AG04449 (cell line): ENCODE data around the gene DNAJC25.

ENCODE experiments used
- CTCF ChIA-PET: fragments of 350-600 bp; formaldehyde crosslinking; extraction: SDS; loops from one replicate; lab custom pipeline; 2021; ENCODE audit warnings: antibody characterized with exemption; lab: Yijun Ruan, JAX
- POLR2A ChIA-PET: fragments of 400-600, 350-600 bp; formaldehyde crosslinking; extraction: SDS; loops from one replicate; lab custom pipeline; 2020; ENCODE audit warnings: antibody characterized with exemption, inconsistent platforms; lab: Yijun Ruan, JAX
- DNase-seq: peaks from one replicate; pipeline ENCODE4 v3.0.0-alpha.2; 2010; ENCODE audit warnings: low read depth, low spot score
- H3K4me3 ChIP-seq: 2 replicates; pipeline ENCODE4 v1.5.1; 2011; ENCODE audit warnings: low read depth, mild to moderate bottlenecking, control low read depth, low read length
- CTCF ChIP-seq: IDR thresholded peaks from one replicate; pipeline ENCODE4 v1.5.1; 2011; ENCODE audit warnings: mild to moderate bottlenecking, moderate library complexity, low read length, control low read depth, inconsistent platforms; ENCODE audit not compliant: insufficient read depth; ENCODE audit errors: missing control alignments

Gene DNAJC25

GRCh38 chr9:111644195-111644772 lies 13.2 kb downstream of the DNAJC25 start:
- H3K4me3 ChIP-seq: no peak overlapping the region
- ChIA-PET CTCF (interaction anchor here (0.6 to 0.7 kb wide), 2 partner anchors 8 to 15 kb away, joined by 3 read pairs; no protein-coding TSS in a partner anchor), POLR2A (no interaction called here)
- DNase-seq: no peak
- TF ChIP-seq CTCF: no peak

- CTCF ChIA-PET: interaction anchor here (0.6 kb wide), 2 partner anchors 14 to 20 kb away, joined by 3 to 4 read pairs; no protein-coding TSS in a partner anchor
These were observed 14.7 kb downstream of the DNAJC25 start for GRCh38 chr9:111645806-111646205.

DNA sequence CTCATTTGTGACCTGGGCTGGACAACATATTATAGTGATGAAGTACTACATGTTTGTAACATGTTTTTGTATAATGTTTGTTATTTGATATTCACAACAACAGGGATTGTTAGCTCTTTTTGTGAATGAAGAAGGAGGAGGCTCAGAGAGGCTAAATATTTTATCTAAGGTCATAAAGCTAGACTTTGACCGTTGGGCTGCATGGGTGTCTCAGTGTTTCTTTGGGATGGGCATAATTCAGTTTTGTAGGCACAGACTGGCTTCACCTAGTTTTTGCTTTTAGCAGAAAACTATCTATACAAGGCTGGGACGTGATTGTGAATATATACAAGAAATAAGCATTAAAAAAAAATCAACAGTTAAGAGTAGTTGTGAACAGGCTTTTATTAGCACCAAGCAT lies 15.3 kb downstream of the DNAJC25 start:
- no peak for TF ChIP-seq CTCF
- H3K4me3 ChIP-seq: no peak overlapping the region
- ChIA-PET POLR2A (no interaction called here), CTCF (interaction anchor here (0.6 kb wide), 1 partner anchor 20 kb away, joined by 4 read pairs; no protein-coding TSS in a partner anchor)
- no peak for DNase-seq

More at GRCh38 chr9:111645806-111646205, 14.7 kb downstream of the DNAJC25 start:
- DNase-seq: no peak
- TF ChIP-seq CTCF: no peak
- H3K4me3 ChIP-seq: no peak overlapping the region
- POLR2A ChIA-PET: interaction anchor here (0.7 kb wide), 1 partner anchor 202 kb away, joined by 3 read pairs; no protein-coding TSS in a partner anchor

GRCh38 chr9:111648066-111648465 lies 16.9 kb downstream of the DNAJC25 start:
- H3K4me3 ChIP-seq: no peak overlapping the region
- DNase-seq: no peak
- CTCF ChIA-PET: no interaction called here
- no peak for TF ChIP-seq CTCF
- POLR2A ChIA-PET: no interaction called here

DNA sequence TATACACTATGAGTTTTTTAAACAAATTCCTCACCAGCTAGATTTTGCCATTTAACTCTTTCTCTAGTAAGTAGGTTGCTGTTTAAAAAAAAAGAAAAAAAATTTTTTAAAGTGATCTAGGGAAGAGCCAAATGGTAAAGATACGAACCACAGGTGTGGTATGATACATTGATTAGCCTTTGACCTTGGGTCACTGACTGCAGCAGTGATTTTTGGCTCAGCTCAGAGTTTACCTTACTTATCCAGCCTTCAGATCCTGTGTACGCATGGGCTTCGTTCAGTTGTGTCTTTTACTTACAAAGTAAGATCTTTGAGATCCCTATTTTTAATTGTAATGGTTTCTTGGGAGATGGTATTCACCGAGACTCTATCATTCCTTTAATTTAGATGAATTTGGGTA lies 17.9 kb downstream of the DNAJC25 start:
- no peak overlapping the region for H3K4me3 ChIP-seq
- CTCF ChIA-PET: no interaction called here
- no peak for DNase-seq
- TF ChIP-seq CTCF: no peak
- POLR2A ChIA-PET: interaction anchor here (1.7 kb wide), 1 partner anchor 12 kb away, joined by 3 read pairs; the partner anchor contains the start of gene GNG10

DNA sequence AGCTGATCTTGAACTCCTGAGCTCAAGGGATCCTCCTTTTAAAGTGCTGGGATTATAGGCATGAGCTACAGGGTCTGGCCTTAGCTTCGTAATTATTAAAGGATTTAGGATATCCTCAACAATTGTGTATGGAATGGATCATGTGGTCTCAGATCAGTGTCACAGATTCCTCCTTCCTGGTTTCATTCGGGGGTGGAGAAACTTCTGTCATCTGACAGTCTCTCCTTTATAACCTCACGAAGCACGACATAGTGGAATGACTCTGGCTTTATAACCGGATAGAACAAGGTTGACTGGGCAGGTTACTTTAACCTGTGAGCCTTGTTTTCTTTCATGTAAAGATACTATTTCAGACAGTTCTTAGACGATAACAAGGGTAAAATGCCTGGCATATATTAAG lies 25.9 kb downstream of the DNAJC25 start:
- ChIA-PET CTCF (no interaction called here), POLR2A (interaction anchor here (1.3 kb wide), 1 partner anchor 26 kb away, joined by 4 read pairs; the partner anchor contains the start of gene DNAJC25)
- no peak for DNase-seq
- H3K4me3 ChIP-seq: no peak overlapping the region
- TF ChIP-seq CTCF: no peak
